ENCODE measurements around the gene TPSG1.
"Not testable (repeated sequence)": the region's sequence is repeated elsewhere in the genome, so short reads cannot be mapped to it uniquely, and the experiment has no call there.

The TPSG1 gene

DNA sequence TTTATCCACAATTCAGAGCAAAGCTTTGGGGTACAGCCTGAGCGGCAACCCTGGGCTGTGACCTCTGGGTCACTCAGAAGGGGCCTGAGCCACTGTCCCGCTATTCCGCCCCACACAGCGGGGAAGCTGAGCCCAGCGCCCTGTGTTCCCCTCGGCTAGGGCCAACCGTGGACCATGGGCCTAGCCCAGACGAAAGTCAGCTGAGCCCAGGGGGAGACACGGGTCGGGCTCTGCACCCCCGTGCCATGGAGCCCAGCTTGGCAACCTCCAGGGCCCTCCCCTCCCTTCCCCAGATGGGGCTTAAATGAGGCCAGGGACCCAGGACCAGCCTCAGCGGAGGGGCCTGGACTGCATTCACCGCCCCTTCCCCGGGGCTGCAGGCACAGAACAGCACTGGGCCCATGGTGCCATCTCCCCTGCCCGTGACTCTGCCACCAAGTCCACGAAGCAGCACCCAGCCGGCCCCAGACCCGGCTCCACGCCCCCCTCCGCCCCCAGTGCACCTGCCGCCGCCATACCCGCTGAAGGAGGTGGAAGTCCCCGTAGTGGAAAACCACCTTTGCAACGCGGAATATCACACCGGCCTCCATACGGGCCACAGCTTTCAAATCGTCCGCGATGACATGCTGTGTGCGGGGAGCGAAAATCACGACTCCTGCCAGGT lies 32.6 kb upstream of the TPSG1 start:
- no peak for DNase-seq (ENCODE audit: low read depth in 3 of 3, low spot score in 1 of 3)

DNA sequence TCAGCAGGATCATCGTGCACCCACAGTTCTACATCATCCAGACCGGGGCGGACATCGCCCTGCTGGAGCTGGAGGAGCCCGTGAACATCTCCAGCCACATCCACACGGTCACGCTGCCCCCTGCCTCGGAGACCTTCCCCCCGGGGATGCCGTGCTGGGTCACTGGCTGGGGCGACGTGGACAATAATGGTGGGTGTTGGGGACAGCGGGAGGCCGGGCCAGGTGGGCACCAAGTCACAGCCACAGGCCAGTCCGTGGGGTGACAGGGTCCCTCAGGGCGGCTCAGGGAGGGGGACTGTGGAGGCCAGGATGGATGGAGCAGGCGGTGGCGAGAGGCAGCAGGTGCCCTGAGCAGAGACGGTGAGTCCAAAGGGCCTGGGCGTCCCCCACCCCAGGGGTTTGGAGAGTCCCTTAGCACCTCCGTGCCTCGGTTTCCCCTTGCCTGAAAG lies 31.8 kb upstream of the TPSG1 start:
- no peak for DNase-seq (ENCODE audit: low read depth in 3 of 3, low spot score in 1 of 3)

DNA sequence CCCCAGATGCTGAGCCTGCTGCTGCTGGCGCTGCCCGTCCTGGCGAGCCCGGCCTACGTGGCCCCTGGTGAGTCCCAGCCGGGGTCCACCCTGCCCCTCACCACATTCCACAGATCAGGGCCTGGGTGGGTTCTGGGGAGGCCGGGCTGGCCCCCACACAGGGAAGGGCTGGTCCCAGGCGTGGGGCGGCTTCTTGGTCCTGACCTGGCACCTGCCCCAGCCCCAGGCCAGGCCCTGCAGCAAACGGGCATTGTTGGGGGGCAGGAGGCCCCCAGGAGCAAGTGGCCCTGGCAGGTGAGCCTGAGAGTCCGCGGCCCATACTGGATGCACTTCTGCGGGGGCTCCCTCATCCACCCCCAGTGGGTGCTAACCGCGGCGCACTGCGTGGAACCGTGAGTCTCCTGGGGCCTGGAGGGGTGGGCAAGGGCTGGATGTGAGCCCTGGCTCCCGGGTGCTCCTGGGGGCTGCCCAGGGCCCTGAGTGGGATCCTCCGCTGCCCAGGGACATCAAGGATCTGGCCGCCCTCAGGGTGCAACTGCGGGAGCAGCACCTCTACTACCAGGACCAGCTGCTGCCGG lies 31.3 kb upstream of the TPSG1 start:
- DNase-seq (ENCODE audit: low read depth in 3 of 3, low spot score in 1 of 3): not testable (repeated sequence)

- not testable (repeated sequence) for DNase-seq (ENCODE audit: low read depth in 3 of 3, low spot score in 1 of 3)
These were observed 30.4 kb upstream of the TPSG1 start, which contains the start of gene TPSD1 for GRCh38 chr16:1255276-1256122. Gene TPSD1 (plus strand): TSS chr16:1256069. CDS start chr16:1256281, 212 bp downstream.

- DNase-seq (ENCODE audit: low read depth in 3 of 3, low spot score in 1 of 3): not testable (repeated sequence)
These were observed 29.8 kb upstream of the TPSG1 start for GRCh38 chr16:1254821-1255220.

GRCh38 chr16:1253701-1254364 lies 28.8 kb upstream of the TPSG1 start:
- not testable (repeated sequence) for DNase-seq (ENCODE audit: low read depth in 3 of 3, low spot score in 1 of 3)

DNA sequence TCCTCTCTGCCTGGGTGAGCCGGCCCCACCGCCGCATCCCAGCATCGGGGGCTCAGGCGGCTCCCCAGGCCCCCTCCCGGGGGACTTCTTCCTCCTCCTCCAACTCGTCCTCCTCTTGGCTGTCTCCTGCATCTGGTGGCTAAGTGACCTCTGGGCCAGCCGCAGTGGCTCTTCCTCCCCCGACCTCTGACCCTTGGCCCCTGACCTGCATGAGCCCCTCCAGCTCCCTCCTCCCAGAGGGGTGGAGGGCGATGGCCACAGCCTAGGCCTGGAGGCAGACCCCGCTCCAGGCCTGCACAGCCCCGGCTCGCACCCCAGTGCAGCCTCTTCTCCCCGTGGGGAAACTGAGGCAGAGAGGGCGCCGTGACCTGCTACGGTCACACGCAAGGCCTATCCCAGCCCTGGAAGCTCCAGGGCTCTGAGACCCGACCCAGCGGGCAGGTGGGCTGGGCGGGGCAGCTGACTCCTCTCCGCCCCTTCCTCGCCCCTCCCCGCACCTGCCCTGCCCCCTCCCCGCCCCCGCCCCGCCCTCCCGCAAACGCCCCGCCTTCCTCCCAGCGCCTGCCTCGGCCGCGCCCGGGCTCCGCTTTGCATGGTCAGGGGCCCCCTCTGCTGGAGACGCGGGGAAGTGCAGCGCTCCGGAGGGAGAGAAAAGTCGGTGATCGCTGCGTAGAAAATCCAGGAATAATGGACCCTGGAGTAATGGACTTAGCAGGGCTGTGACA lies 24.1 kb upstream of the TPSG1 start:
- not testable (repeated sequence) for DNase-seq (ENCODE audit: low read depth in 3 of 3, low spot score in 1 of 3)

DNA sequence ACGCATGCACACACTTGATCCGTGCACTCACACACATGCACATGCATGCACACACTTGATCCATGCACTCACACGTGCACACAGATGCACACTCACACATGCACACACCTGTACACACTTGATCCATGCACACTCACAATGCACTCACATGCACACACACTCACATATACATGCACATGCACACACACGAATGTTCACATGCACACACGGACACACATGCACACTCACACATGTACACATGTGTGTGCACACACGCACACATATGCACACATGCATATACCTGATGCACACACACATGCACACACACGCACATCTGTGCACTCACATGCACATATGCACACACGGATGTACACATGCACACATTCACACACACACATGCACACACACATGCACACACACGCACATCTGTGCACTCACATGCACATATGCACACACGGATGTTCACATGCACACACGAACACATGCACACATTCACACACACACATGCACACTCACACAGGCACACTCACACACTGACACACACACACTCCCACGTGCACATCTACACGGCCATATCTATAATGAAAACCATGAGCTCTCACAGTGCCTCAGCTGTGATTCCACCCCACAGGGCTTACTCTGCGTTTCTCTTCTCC lies 23.0 kb upstream of the TPSG1 start:
- not testable (repeated sequence) for DNase-seq (ENCODE audit: low read depth in 3 of 3, low spot score in 1 of 3)

- DNase-seq (ENCODE audit: low read depth in 3 of 3, low spot score in 1 of 3): no peak
These were observed 20.5 kb upstream of the TPSG1 start for GRCh38 chr16:1245452-1246020.

- DNase-seq (ENCODE audit: low read depth in 3 of 3, low spot score in 1 of 3): no peak
These were observed 19.8 kb upstream of the TPSG1 start for GRCh38 chr16:1244881-1245280.

GRCh38 chr16:1243907-1244850 lies 19.1 kb upstream of the TPSG1 start:
- not testable (repeated sequence) for DNase-seq (ENCODE audit: low read depth in 3 of 3, low spot score in 1 of 3)

DNA sequence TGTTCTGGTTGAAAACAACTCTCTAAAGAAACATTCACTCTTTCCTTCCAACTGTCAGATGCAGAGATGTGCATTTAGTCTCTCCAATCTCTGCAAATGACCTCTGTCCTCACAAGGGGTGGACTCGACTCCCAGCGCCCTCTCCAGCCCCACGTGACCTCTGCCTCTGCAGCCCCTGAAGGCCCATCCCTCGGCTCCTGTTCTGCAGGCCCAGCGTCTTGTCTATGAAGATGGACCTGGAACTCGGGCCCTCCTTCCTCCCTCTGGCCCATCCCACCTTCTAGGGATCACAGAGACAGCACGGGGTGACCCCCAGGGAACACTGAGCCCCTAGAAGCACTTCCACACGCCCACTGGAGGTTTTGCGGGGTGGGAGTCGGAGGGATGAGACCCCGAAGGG lies 18.3 kb upstream of the TPSG1 start:
- DNase-seq (ENCODE audit: low read depth in 3 of 3, low spot score in 1 of 3): not testable (repeated sequence)

DNA sequence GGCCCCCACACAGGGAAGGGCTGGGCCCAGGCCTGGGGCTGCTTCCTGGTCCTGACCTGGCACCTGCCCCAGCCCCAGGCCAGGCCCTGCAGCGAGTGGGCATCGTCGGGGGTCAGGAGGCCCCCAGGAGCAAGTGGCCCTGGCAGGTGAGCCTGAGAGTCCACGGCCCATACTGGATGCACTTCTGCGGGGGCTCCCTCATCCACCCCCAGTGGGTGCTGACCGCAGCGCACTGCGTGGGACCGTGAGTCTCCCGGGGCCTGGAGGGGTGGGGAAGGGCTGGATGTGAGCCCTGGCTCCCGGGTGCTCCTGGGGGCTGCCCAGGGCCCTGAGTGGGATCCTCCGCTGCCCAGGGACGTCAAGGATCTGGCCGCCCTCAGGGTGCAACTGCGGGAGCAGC lies 16.0 kb upstream of the TPSG1 start:
- not testable (repeated sequence) for DNase-seq (ENCODE audit: low read depth in 3 of 3, low spot score in 1 of 3)

GRCh38 chr16:1240436-1240835 lies 15.4 kb upstream of the TPSG1 start, which contains the start of gene TPSAB1:
Gene TPSAB1 (plus strand): TSS chr16:1240705. CDS start chr16:1240939, 234 bp downstream.
- not testable (repeated sequence) for DNase-seq (ENCODE audit: low read depth in 3 of 3, low spot score in 1 of 3)

DNA sequence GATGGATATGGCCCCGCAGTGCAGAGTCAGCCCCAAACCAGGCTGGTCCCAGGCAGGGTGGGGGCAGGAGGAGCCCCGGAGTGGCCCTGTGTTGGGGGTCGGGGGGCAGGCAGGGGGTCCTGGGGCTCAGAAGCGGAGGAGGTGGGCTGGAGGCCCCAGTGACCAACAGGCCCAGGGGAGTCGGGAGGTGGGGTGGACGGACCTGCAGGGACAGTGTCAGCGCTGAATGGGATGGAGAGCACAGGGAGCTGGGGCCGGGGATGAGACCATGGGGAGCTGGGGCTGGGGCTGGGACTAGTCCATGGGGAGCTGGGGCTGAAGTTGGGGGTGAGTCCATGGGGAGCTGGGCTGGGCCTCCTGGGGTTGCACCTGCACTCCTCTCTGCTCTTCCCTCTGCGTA lies 14.5 kb upstream of the TPSG1 start:
- not testable (repeated sequence) for DNase-seq (ENCODE audit: low read depth in 3 of 3, low spot score in 1 of 3)

DNA sequence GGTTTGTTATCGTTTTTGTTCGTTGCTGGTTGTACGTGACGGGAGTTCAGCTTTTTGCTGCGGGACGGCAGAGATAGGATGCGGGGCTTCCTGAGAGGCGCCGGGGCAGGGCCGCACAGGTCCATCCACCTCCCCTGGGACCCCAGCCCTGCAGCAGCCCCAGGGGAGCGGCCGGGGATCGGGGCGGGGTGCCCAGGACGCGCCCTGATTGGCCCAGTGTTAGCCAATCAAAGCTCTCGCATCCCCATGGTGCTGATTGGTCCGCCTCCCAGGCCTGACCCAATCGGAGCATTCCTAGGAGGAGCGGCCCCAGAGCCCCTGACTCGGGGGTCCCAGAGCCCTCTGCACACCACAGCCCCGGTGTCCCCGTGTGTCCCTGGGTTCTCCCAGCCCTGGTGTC lies 13.8 kb upstream of the TPSG1 start:
- not testable (repeated sequence) for DNase-seq (ENCODE audit: low read depth in 3 of 3, low spot score in 1 of 3)

- DNase-seq (ENCODE audit: low read depth in 3 of 3, low spot score in 1 of 3): no peak
These were observed 12.9 kb upstream of the TPSG1 start for GRCh38 chr16:1237990-1238389.

DNA sequence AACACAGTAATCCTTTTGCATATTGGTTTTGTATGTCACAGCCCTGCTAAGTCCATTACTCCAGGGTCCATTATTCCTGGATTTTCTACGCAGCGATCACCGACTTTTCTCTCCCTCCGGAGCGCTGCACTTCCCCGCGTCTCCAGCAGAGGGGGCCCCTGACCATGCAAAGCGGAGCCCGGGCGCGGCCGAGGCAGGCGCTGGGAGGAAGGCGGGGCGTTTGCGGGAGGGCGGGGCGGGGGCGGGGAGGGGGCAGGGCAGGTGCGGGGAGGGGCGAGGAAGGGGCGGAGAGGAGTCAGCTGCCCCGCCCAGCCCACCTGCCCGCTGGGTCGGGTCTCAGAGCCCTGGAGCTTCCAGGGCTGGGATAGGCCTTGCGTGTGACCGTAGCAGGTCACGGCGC lies 11.6 kb upstream of the TPSG1 start:
- not testable (repeated sequence) for DNase-seq (ENCODE audit: low read depth in 3 of 3, low spot score in 1 of 3)
